NCI-H1436 treated with DMSO at 0.1 percent for 48 hours (cell line): ENCODE results near the gene TKTL1.

Experiments used
- DNase-seq: peaks from one replicate; lab custom pipeline; 2025; lab: John Stamatoyannopoulos, UW

TKTL1 gene

DNA sequence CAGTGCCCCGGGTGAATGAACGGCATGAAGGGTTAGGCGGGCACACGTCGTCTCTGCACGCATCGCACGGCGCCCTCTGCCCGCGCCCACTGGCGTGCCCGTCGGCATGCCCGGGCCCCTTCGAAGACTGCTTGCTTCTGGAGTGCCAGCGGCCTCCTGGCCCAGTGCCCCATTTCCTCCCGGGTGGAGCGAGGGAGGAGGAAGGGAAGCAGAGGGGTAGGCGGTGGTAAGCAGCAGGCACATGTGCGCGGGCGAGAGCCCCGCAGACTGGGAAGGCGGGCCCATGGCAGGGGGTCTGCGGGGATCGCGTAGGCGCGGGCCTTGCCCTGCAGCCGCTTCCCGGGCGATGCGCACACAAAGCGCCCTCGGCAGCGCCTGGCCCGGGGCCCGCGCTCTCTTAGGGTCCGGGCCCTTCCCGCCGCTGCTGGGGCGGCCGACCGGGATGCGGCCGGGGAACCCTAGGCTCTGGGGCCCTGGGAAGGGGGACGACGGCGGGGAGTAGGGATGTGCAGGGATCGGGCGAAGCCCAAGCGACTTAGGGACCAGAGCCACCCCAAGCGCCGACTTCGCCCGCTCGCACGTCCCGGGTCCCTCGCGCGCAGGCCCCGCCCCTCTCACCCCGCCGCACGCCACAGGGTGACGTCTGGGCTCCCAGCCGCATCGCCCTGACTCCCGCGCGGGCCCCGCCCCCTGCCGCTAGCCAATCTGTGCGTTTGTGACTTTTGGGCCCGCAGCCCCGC lies 82.6 kb downstream of the TKTL1 start:
- no peak for DNase-seq

DNA sequence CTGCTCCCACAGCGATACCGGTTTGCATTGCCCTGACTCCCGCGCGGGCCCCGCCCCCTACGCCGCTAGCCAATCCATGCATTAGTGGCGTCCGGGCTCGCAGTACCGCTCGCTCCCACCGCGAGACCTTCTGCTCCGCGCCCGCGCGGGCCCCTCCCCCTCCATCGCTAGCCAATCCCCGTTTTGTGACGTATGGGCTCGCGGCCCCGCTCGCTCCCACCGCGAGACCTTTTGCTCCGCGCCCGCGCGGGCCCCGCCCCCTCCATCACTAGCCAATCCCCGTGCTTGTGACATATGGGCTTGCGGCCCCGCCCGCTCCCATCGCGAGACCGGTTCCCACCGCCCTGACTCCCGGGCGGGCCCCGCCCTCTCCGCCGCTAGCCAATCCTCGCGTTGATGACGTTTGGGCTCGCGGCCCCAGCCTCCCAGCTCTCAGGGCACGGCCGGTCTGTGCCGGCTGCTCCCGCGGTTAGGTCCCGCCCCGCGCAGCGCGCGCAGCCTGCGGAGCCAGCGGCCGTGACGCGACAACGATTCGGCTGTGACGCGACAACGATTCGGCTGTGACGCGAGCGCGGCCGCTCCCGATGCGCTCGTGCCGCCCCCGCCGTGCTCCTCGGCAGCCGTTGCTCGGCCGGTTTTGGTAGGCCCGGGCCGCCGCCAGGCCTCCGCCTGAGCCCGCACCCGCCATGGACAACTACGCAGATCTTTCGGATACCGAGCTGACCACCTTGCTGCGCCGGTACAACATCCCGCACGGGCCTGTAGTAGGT lies 83.4 kb downstream of the TKTL1 start, which contains the start of gene EMD:
Gene EMD, plus strand, starts transcription at position 497 of the 770 bp plus-strand sequence. Its CDS starts 190 bp downstream, at position 687.
- peak; percentile 99 for DNase-seq

DNA sequence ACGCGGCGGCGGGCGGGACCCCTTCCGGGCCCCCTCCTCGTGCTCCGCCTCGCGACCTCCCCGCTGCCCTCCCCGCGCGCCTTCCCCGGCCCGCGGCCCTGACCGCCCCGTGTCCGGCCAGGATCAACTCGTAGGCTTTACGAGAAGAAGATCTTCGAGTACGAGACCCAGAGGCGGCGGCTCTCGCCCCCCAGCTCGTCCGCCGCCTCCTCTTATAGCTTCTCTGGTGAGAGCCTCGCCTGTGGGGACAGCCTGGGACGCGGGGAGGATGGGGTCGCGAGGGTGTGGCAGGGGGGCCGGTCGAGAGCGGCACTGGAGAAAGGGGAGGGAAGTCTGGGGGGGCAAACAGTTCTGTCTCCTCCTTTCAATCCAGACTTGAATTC lies 84.0 kb downstream of the TKTL1 start:
- no peak for DNase-seq
